ENCODE measurements around the gene EHHADH. TPM values are rescaled to one million over a fixed set of nuclear protein-coding genes. Genes with fewer than 3 reads are reported as not detected.

Gene EHHADH
- total RNA-seq, 4 donors from 2014 or later: 2.6 to 7.2 (median 3.3) TPM

DNA sequence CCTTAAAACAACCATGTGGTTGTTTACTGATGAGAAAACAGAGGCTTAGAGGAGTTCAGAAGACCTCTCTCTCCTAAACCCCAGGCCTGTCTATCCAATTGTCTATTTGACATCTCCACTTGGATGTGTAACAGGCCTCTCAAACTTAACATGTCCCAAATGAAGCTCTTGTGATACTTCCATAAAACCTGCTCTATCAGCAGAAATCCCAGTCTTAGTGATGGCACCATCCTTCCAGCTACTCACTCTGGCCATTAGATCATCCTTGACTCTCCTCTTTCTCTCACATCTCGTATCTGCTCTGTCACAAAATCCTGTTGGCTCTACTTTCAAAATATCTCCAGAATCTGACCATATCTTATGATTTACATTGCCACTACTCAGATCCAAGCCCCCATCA is 28.8 kb downstream of the EHHADH start:
- intact Hi-C loops (cut with DNase I; ENCODE audit: low total_unique reads): no loop called here
- no peaks in the 10 kb centered on the region for H3K27me3 ChIP-seq
- H3K4me1 ChIP-seq: no peaks in the 10 kb centered on the region
- H3K9me3 ChIP-seq: no peaks in the 10 kb centered on the region
- TF ChIP-seq, protein P1, sequence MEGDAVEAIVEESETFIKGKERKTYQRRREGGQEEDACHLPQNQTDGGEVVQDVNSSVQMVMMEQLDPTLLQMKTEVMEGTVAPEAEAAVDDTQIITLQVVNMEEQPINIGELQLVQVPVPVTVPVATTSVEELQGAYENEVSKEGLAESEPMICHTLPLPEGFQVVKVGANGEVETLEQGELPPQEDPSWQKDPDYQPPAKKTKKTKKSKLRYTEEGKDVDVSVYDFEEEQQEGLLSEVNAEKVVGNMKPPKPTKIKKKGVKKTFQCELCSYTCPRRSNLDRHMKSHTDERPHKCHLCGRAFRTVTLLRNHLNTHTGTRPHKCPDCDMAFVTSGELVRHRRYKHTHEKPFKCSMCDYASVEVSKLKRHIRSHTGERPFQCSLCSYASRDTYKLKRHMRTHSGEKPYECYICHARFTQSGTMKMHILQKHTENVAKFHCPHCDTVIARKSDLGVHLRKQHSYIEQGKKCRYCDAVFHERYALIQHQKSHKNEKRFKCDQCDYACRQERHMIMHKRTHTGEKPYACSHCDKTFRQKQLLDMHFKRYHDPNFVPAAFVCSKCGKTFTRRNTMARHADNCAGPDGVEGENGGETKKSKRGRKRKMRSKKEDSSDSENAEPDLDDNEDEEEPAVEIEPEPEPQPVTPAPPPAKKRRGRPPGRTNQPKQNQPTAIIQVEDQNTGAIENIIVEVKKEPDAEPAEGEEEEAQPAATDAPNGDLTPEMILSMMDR (IDR thresholded peaks at IDR 0.05): no peak
- no peak for TF ChIP-seq POLR2A (IDR thresholded peaks at IDR 0.05)
- no peak overlapping the region for H3K4me3 ChIP-seq
- H3K27ac ChIP-seq: no peak overlapping the region
- no peaks in the 10 kb centered on the region for H3K36me3 ChIP-seq
- DNase-seq: no peak

DNA sequence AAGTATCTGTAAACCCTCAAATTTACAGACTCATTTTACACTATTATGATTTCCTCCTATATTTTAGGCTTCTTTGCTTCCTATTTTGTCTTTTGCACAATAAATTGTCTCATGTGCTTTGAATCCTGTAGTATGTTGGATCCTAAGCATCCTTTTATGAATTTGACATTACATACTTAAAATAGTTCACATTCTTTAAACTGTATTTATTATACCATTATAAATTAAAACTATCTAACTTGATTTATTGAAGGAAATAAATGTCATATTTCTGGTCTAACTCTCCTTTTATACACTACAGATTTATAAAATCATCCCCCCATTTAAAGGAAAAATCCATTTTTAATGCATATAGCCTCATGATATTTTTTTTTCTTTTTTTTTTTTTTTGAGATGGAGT is 32.6 kb downstream of the EHHADH start:
- no peaks in the 10 kb centered on the region for H3K9me3 ChIP-seq
- no peaks in the 10 kb centered on the region for H3K4me1 ChIP-seq
- no peak overlapping the region for H3K27ac ChIP-seq
- no peaks in the 10 kb centered on the region for H3K27me3 ChIP-seq
- no peak for DNase-seq
- no peak overlapping the region for H3K4me3 ChIP-seq
- TF ChIP-seq, protein P1 (IDR thresholded peaks at IDR 0.05): no peak
- no peak for TF ChIP-seq POLR2A (IDR thresholded peaks at IDR 0.05)
- intact Hi-C loops (cut with DNase I; ENCODE audit: low total_unique reads): no loop called here
- no peaks in the 10 kb centered on the region for H3K36me3 ChIP-seq

DNA sequence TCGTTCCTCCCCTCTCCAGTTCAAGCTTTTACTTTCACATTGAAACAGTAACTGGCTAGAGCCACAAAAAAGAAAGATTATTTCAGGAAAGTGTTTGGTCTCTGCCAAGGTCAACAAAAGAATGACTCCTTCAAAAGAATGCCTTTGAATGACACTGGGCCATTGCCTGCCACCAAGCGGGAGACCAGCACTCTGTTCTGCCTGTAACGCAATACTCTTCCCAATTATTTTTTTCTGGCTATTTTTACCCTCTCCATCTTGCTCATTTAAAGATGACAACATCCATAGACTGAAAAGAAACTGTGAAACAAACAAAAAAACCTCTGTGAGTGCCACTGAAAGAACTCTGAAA is 37.3 kb downstream of the EHHADH start:
- no peaks in the 10 kb centered on the region for H3K36me3 ChIP-seq
- intact Hi-C loops (cut with DNase I; ENCODE audit: low total_unique reads): no loop called here
- no peak overlapping the region for H3K4me3 ChIP-seq
- no peaks in the 10 kb centered on the region for H3K27me3 ChIP-seq
- no peak for DNase-seq
- TF ChIP-seq, protein P1 (IDR thresholded peaks at IDR 0.05): no peak
- no peaks in the 10 kb centered on the region for H3K9me3 ChIP-seq
- H3K4me1 ChIP-seq: no peaks in the 10 kb centered on the region
- H3K27ac ChIP-seq: no peak overlapping the region

DNA sequence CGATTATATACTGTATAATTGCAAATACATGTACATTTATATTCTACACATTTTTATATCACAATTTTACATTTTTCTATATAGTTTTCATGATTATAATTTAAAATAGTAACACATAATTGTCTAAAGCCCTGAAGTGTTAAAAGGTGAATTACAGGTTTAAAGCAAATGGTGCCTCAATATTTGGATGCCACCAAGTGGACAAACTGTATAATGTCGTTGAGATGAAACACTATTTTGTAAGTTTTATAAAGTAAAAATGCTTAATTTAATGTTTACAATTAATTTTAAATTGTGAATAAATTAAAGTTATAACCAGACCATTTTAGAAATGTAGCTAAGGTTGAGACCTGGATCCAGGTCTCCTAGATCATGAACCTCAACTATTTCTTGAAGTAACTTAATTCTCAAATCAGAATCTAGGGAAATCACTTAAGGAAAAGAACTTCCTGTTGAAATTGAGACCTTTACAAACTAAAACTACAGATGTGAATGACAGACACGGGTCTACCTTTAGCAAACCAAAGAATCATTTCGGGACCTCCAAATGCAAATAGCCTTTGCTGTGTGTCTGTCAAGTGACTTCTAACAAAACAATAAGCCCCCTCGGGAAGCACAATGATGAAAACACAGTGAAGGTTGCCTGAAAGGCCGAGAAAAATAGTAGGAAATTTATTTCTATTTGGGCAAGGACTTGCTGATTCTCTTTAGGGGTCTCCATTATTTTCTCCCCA is 37.8 kb downstream of the EHHADH start:
- no peak for DNase-seq

DNA sequence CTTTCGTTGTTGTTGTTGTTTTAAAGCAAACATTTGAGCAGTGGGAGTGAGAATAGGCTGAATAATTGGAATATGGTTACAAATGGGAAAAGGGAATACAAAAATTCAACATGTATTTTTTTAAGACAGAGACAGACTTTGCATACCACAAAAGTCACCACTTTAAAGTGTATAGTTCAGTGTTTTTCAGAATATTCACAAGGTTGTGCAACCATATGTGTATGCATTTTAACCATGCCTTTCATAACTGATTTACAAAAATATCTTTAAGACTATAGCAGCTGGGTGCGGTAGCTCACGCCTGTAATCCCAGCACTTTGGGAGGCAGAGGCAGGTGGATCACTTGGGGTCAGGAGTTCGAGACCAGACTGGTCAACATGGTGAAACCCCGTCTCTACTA is 41.3 kb downstream of the EHHADH start:
- H3K9me3 ChIP-seq: no peaks in the 10 kb centered on the region
- no peaks in the 10 kb centered on the region for H3K4me1 ChIP-seq
- no peak for DNase-seq
- TF ChIP-seq, protein P1 (IDR thresholded peaks at IDR 0.05): no peak
- no peak for TF ChIP-seq POLR2A (IDR thresholded peaks at IDR 0.05)
- intact Hi-C loops (cut with DNase I; ENCODE audit: low total_unique reads): no loop called here
- no peak overlapping the region for H3K4me3 ChIP-seq
- H3K27me3 ChIP-seq: no peaks in the 10 kb centered on the region
- no peaks in the 10 kb centered on the region for H3K36me3 ChIP-seq
- no peak overlapping the region for H3K27ac ChIP-seq

More for the DNA sequence above, 37.8 kb downstream of the EHHADH start:
- Histone ChIP-seq H3K36me3 (no peaks in the 10 kb centered on the region), H3K27ac (no peak overlapping the region), H3K27me3 (no peaks in the 10 kb centered on the region), H3K4me1 (no peaks in the 10 kb centered on the region), H3K9me3 (no peaks in the 10 kb centered on the region), H3K4me3 (no peak overlapping the region)
- TF ChIP-seq, protein P1 (IDR thresholded peaks at IDR 0.05): peak in 3 of 4 experiments; percentile 14 to 25 (median 16)
- no peak for TF ChIP-seq POLR2A (IDR thresholded peaks at IDR 0.05)
- intact Hi-C loops (cut with DNase I; ENCODE audit: low total_unique reads): no loop called here

All from uterus (tissue), 4 donors.